MCF 10A (cell line): ENCODE results near the gene AGBL4. TPM values are rescaled to one million over a fixed set of nuclear protein-coding genes. Genes with fewer than 3 reads are reported as not detected.
A peak's percentile ranks its signal among the peaks of the same experiment; 100 is the strongest.

Experiments used
- BruUV-seq: library from RNA; stranded (reverse); fragments of 400-500 nt; replicated peaks from 2 replicates; lab custom pipeline; 2021; lab: Mats Ljungman, UMichigan
- CTCF ChIA-PET: fragments of 300-600 bp; sonication (Branson Sonifier 250); formaldehyde crosslinking; extraction: SDS; loops from one replicate; lab custom pipeline; 2021; ENCODE audit warnings: antibody characterized with exemption, inconsistent platforms; lab: Yijun Ruan, JAX
- POLR2A ChIA-PET: fragments of 300-600, 350-650 bp; sonication (Branson Sonifier 250); formaldehyde crosslinking; extraction: SDS; loops from one replicate; lab custom pipeline; 2020; ENCODE audit warnings: antibody characterized with exemption, inconsistent platforms; lab: Yijun Ruan, JAX
- DNase-seq: peaks from one replicate; pipeline ENCODE4 v3.0.0-alpha.2; 2018; ENCODE audit not compliant: unreplicated experiment
- H3K27ac Mint-ChIP-seq: one replicate; pipeline ENCODE4 v1.8.0; 2022; ENCODE audit warnings: mild to moderate bottlenecking, low read depth, mixed read lengths; ENCODE audit not compliant: unreplicated experiment
- H3K27me3 Mint-ChIP-seq: one replicate; pipeline ENCODE4 v1.8.0; 2022; ENCODE audit warnings: mixed read lengths; ENCODE audit not compliant: insufficient read depth, unreplicated experiment
- H3K36me3 Mint-ChIP-seq: one replicate; pipeline ENCODE4 v1.8.0; 2022; ENCODE audit warnings: mild to moderate bottlenecking, moderate library complexity, mixed read lengths; ENCODE audit not compliant: insufficient read depth, unreplicated experiment
- H3K4me1 Mint-ChIP-seq: one replicate; pipeline ENCODE4 v1.8.0; 2022; ENCODE audit warnings: mixed read lengths; ENCODE audit not compliant: insufficient read depth, unreplicated experiment
- H3K4me3 Mint-ChIP-seq: one replicate; pipeline ENCODE4 v1.8.0; 2022; ENCODE audit warnings: mild to moderate bottlenecking, moderate library complexity, mixed read lengths; ENCODE audit not compliant: unreplicated experiment
- H3K9me3 Mint-ChIP-seq: one replicate; pipeline ENCODE4 v1.8.0; 2022; ENCODE audit warnings: mixed read lengths; ENCODE audit not compliant: unreplicated experiment
- CTCF ChIP-seq: fragments of 200-600 bp; IDR thresholded peaks from one replicate; pipeline ENCODE4 v1.8.0; 2022; ENCODE audit warnings: antibody characterized with exemption, mild to moderate bottlenecking; ENCODE audit not compliant: unreplicated experiment
- intact Hi-C: fragments of 100-400 bp; cut with micrococcal nuclease; formaldehyde crosslinking; loops from 2 replicates; pipeline ENCODE4 v1.14.1; 2022
- total RNA-seq: library from RNA; stranded (reverse); gene quantifications from 2 replicates; pipeline ENCODE4 v1.2.3, GENCODE V29; 2022

Gene AGBL4
- total RNA-seq, 1 experiment from 2014 or later, result not detected

DNA sequence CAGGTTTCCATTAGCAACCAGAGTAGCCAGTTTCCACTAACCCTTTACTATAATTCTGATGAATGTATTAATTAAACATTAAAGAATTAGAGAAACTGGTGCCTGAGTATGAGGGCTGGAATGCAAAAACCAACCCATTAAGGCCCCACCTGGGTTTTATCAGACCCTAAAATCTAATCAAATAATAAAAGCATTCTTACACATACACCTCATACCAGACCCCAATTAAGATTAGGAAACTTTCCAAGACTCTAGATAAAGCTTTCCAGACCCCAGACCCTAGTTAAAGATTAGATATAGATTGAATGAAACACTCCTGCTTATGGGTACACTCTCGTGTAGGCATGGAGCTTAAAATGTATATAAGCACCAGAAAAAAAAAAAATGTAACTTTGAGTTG, 665.7 kb downstream of the AGBL4 start:
- Mint-ChIP-seq H3K27me3 (no peaks in the 10 kb centered on the region), H3K27ac (no peak overlapping the region), H3K4me3 (no peak overlapping the region), H3K36me3 (no peaks in the 10 kb centered on the region), H3K4me1 (no peaks in the 10 kb centered on the region), H3K9me3 (no peaks in the 10 kb centered on the region)
- BruUV-seq, result no TSS peak
- no peak for TF ChIP-seq CTCF
- no peak for DNase-seq
- CTCF ChIA-PET, result no interaction called here
- POLR2A ChIA-PET, result no interaction called here
- intact Hi-C loops, result no loop called here

DNA sequence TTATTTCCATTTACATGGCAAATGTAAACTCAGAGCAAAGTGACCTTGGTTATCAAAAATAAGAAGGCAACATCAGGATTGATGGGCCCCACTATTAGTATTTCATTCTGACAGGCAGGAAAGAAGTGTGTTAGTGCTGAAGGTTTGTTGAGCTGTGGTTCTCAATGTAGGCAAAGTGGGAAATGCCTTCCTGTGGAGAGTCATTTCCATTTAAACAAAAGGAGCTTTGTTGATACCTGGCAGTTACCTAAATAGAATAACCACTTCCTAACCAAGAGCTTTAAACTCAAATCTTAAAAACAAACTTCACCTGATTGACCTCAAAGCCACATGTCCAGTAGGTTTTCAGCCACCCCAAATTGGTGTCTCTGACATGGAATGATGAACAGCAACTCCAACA, 667.2 kb downstream of the AGBL4 start:
- Mint-ChIP-seq H3K36me3 (no peaks in the 10 kb centered on the region), H3K27me3 (no peaks in the 10 kb centered on the region), H3K27ac (no peak overlapping the region), H3K4me1 (peaks cover 10% of the 10 kb centered on the region), H3K9me3 (no peaks in the 10 kb centered on the region), H3K4me3 (no peak overlapping the region)
- POLR2A ChIA-PET, result no interaction called here
- CTCF ChIA-PET, result no interaction called here
- TF ChIP-seq CTCF, result no peak
- DNase-seq, result no peak
- intact Hi-C loops, result no loop called here
- no TSS peak for BruUV-seq

GRCh38 chr1:49351768-49352167, 672.0 kb downstream of the AGBL4 start:
- no peak for TF ChIP-seq CTCF
- Mint-ChIP-seq H3K27me3 (no peaks in the 10 kb centered on the region), H3K4me1 (peaks cover 10% of the 10 kb centered on the region), H3K27ac (no peak overlapping the region), H3K9me3 (no peaks in the 10 kb centered on the region), H3K4me3 (no peak overlapping the region), H3K36me3 (no peaks in the 10 kb centered on the region)
- BruUV-seq, result no TSS peak
- ChIA-PET POLR2A (no interaction called here), CTCF (interaction anchor here (0.7 kb wide), 2 partner anchors 157 to 342 kb away, joined by 3 to 4 read pairs; no protein-coding TSS in a partner anchor)
- intact Hi-C loops, result no loop called here
- peak; percentile 68 for DNase-seq

DNA sequence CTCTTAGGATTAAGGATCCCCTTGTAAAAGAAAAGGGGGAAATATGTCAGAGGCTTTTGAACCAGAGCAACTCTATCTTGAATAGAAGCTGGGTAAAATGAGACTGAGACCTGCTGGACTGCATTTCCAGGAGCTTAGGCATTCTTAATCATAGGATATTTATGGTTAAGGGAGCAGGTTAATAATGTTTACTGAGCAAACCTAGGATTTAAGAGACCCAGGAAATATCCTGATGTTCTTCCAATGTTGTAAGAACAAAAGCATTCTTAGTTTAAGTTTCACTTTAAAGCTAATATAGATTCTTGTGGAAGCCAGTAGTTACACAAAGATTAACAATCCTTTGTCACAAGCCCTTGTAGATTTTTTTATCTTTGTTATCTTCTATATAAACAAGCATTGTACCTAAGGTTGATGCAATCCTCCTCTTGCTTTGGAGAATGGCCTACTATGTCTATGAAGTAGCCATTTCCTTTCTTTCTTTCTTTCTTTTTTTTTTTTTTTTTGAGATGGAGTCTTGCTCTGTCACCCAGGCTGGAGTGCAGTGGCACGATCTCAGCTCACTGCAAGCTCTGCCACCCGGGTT, 676.9 kb downstream of the AGBL4 start:
- DNase-seq, result no peak
- H3K4me1 Mint-ChIP-seq, result peaks cover 3% of the 10 kb centered on the region
- no peaks in the 10 kb centered on the region for H3K36me3 Mint-ChIP-seq
- H3K4me3 Mint-ChIP-seq, result no peak overlapping the region
- intact Hi-C loops, result no loop called here
- ChIA-PET POLR2A (no interaction called here), CTCF (interaction anchor here (0.6 to 0.7 kb wide), 2 partner anchors 459 to 789 kb away, joined by 3 read pairs; no protein-coding TSS in a partner anchor)
- no peaks in the 10 kb centered on the region for H3K27me3 Mint-ChIP-seq
- H3K27ac Mint-ChIP-seq, result no peak overlapping the region
- no peak for TF ChIP-seq CTCF
- H3K9me3 Mint-ChIP-seq, result no peaks in the 10 kb centered on the region
- BruUV-seq, result no TSS peak
